Right lobe of liver (tissue), 6 donors: ENCODE data around the gene FGF6. TPM values are rescaled to one million over a fixed set of nuclear protein-coding genes. Genes with fewer than 3 reads are reported as not detected.

Source experiments
- ATAC-seq, 4 donors: fragments of 200-7000 bp; cut with Tn5 transposase; one replicate each; pipeline ENCODE4 v1.9.1; 2020; ENCODE audit warnings: mild to moderate bottlenecking in 4 of 4, moderate library complexity in 4 of 4
- DNase-seq, 3 donors: peaks; one replicate each; pipeline ENCODE4 v3.0.0-alpha.2; 2020
- H3K27ac ChIP-seq, 3 donors: fragments of 200-600 bp; one replicate each; pipeline ENCODE4 v1.8.0; 2022
- H3K27me3 ChIP-seq, 2 donors: fragments of 200-600 bp; one replicate each; pipeline ENCODE4 v1.8.0; 2022
- H3K36me3 ChIP-seq, 4 donors: fragments of 200-600 bp; sonication (generic) in 1 of 4; one replicate each; pipeline versions ENCODE4 v1.5.1 to v1.8.0; 2017 to 2022; ENCODE audit warnings: control low read depth in 1 of 4
- H3K4me1 ChIP-seq, 4 donors: fragments of 200-600 bp; sonication (generic) in 1 of 4; one replicate each; pipeline versions ENCODE4 v1.5.1 to v1.8.0; 2017 to 2022; ENCODE audit warnings: control low read depth in 1 of 4
- H3K4me3 ChIP-seq, 3 donors: fragments of 200-600 bp; one replicate each; pipeline ENCODE4 v1.8.0; 2022
- H3K9me3 ChIP-seq, 4 donors: fragments of 200-600 bp; sonication (generic) in 1 of 4; one replicate each; pipeline versions ENCODE4 v1.5.1 to v1.8.0; 2017 to 2022; ENCODE audit warnings: control low read depth in 1 of 4
- CTCF ChIP-seq, 4 donors: fragments of 200-600 bp in 3 of 4; fragments of 450-650 bp in 1 of 4; IDR thresholded peaks; one replicate each; pipeline versions ENCODE4 v1.5.1 to v1.8.0; 2016 to 2022; ENCODE audit warnings: antibody characterized with exemption in 4 of 4, mild to moderate bottlenecking in 2 of 4
- POLR2A ChIP-seq: fragments of 450-650 bp; IDR thresholded peaks from one replicate; pipeline ENCODE4 v1.6.1; 2017; ENCODE audit warnings: antibody characterized with exemption, mild to moderate bottlenecking
- WGBS: methylation state at CpG from one replicate; pipeline ENCODE4 v1.1.6; 2018; ENCODE audit warnings: low coverage, low lambda C conversion rate; ENCODE audit not compliant: insufficient coverage; ENCODE audit errors: missing lambda C conversion rate; 5-methylcytosine and 5-hydroxymethylcytosine counted together
- intact Hi-C, 2 donors: fragments of 100-400 bp; cut with DNase I; formaldehyde crosslinking; loops; one replicate each; pipeline versions ENCODE4 v1.11.2 to v1.14.1; 2022
- total RNA-seq, 6 experiments: library from RNA; depleted of rRNA in 2 of 6; stranded (reverse); fragments of >200 nt in 2 of 6; fragmentation: NEBNext Ultra II Directional in 3 of 6; extraction: Animal tissue kit (Norgen Biotek cat#: 25700) in 3 of 6; gene quantifications; one replicate each; pipeline versions ENCODE4 v1.1.0 to v1.2.4, GENCODE V29; 2016 to 2023
- donor health status: DM: no; HTN: yes; CAD: no.
- donor health status: DM: no; HTN: no; CAD: no.
- donor health status: DM: no; HTN: no; CAD: no.
- donor health status: DM: no; HTN: yes; CAD: no.
- donor health status: DM: no; HTN: yes; CAD: no.

Gene FGF6
- total RNA-seq, 6 experiments from 2014 or later, result not detected

- no peak for ATAC-seq
- no peak overlapping the region for H3K27ac ChIP-seq
- no peaks in the 10 kb centered on the region for H3K9me3 ChIP-seq
- no peak for TF ChIP-seq POLR2A
- 63% methylated on average over 1 of the region's 4 CpGs for WGBS
- H3K4me3 ChIP-seq, result no peak overlapping the region
- DNase-seq, result no peak
- H3K4me1 ChIP-seq, result no peaks in the 10 kb centered on the region
- H3K27me3 ChIP-seq, result no peaks in the 10 kb centered on the region
- intact Hi-C loops, result no loop called here
- no peaks in the 10 kb centered on the region for H3K36me3 ChIP-seq
Observed at GRCh38 chr12:4402996-4403395, 42.6 kb downstream of the FGF6 start.

GRCh38 chr12:4401117-4401516, 44.5 kb downstream of the FGF6 start:
- DNase-seq (no peak), ATAC-seq (no peak)
- Histone ChIP-seq H3K27ac (no peak overlapping the region), H3K27me3 (no peaks in the 10 kb centered on the region), H3K4me3 (no peak overlapping the region), H3K9me3 (no peaks in the 10 kb centered on the region), H3K36me3 (no peaks in the 10 kb centered on the region), H3K4me1 (no peaks in the 10 kb centered on the region)
- intact Hi-C loops, result no loop called here
- 31% methylated on average over 3 of the region's 3 CpGs for WGBS
- no peak for TF ChIP-seq POLR2A
- no peak for TF ChIP-seq CTCF (IDR thresholded peaks at IDR 0.05)

GRCh38 chr12:4395818-4396217, 49.8 kb downstream of the FGF6 start:
- Histone ChIP-seq H3K4me3 (no peak overlapping the region), H3K27me3 (no peaks in the 10 kb centered on the region), H3K36me3 (no peaks in the 10 kb centered on the region), H3K4me1 (no peaks in the 10 kb centered on the region), H3K27ac (no peak overlapping the region), H3K9me3 (no peaks in the 10 kb centered on the region)
- TF ChIP-seq POLR2A, result no peak
- no peak for TF ChIP-seq CTCF (IDR thresholded peaks at IDR 0.05)
- ATAC-seq (no peak), DNase-seq (no peak)
- intact Hi-C loops, result no loop called here
- 45% methylated on average over 2 of the region's 2 CpGs for WGBS

- Histone ChIP-seq H3K9me3 (no peaks in the 10 kb centered on the region), H3K27me3 (no peaks in the 10 kb centered on the region), H3K36me3 (no peaks in the 10 kb centered on the region), H3K4me1 (no peaks in the 10 kb centered on the region), H3K4me3 (no peak overlapping the region), H3K27ac (no peak overlapping the region)
- TF ChIP-seq CTCF (IDR thresholded peaks at IDR 0.05) (no peak), POLR2A (no peak)
- ATAC-seq (no peak), DNase-seq (no peak)
- 49% methylated on average over 3 of the region's 5 CpGs for WGBS
- intact Hi-C loops, result no loop called here
Observed at GRCh38 chr12:4393211-4393610, 52.4 kb downstream of the FGF6 start.

- Histone ChIP-seq H3K9me3 (no peaks in the 10 kb centered on the region), H3K27me3 (no peaks in the 10 kb centered on the region), H3K4me1 (no peaks in the 10 kb centered on the region), H3K27ac (no peak overlapping the region), H3K36me3 (no peaks in the 10 kb centered on the region), H3K4me3 (no peak overlapping the region)
- DNase-seq (peak in 2 of 3 donors; percentile 58 to 75), ATAC-seq (peak; percentile 63 to 87 (median 78))
- 17% methylated on average over 2 of the region's 15 CpGs for WGBS
- TF ChIP-seq CTCF (IDR thresholded peaks at IDR 0.05), result no peak
- no peak for TF ChIP-seq POLR2A
- intact Hi-C loops, result no loop called here
Observed at GRCh38 chr12:4392223-4392742, 53.3 kb downstream of the FGF6 start.
